HepG2 (cell line): ENCODE results near the gene BCAS3. TPM values are rescaled to one million over a fixed set of nuclear protein-coding genes. Genes with fewer than 3 reads are reported as not detected.

Experiments
- CEBPG ChIP-seq: IDR thresholded peaks from 2 replicates; pipeline ENCODE4 v1.6.1; 2016
- ETV5 ChIP-seq: IDR thresholded peaks from 2 replicates; pipeline ENCODE4 v1.6.1; 2018; ENCODE audit warnings: missing biosample characterization, missing genetic modification reagents, inconsistent platforms, borderline replicate concordance
- FOXC1 ChIP-seq: sonication (generic); formaldehyde crosslinking; IDR thresholded peaks from 2 replicates; pipeline ENCODE4 v1.8.0; 2022; ENCODE audit warnings: mild to moderate bottlenecking, missing genetic modification reagents, borderline replicate concordance
- HDAC2 ChIP-seq: sonication (generic); formaldehyde crosslinking; IDR thresholded peaks from 2 replicates; pipeline ENCODE4 v1.4.0; 2020; ENCODE audit warnings: missing genetic modification reagents
- MED13 ChIP-seq: sonication (generic); formaldehyde crosslinking; IDR thresholded peaks from 2 replicates; pipeline ENCODE4 v1.5.0; 2020; ENCODE audit warnings: missing genetic modification reagents
- MXD1 ChIP-seq: sonication (generic); formaldehyde crosslinking; IDR thresholded peaks from 2 replicates; pipeline ENCODE4 v1.4.0; 2020; ENCODE audit warnings: mild to moderate bottlenecking, missing genetic modification reagents
- PRMT3 ChIP-seq: sonication (generic); formaldehyde crosslinking; IDR thresholded peaks from 2 replicates; pipeline ENCODE4 v1.8.1; 2022; ENCODE audit warnings: low read depth, mild to moderate bottlenecking, moderate library complexity, missing genetic modification reagents, borderline replicate concordance
- SUZ12 ChIP-seq: fragments of 150-350 bp; IDR thresholded peaks from 2 replicates; pipeline ENCODE4 v1.6.1; 2014; ENCODE audit warnings: low read depth, low read length
- TAF1 ChIP-seq: sonication (generic); formaldehyde crosslinking; IDR thresholded peaks from 2 replicates; pipeline ENCODE4 v1.4.0; 2020; ENCODE audit warnings: missing genetic modification reagents
- TCF7L2 ChIP-seq: IDR thresholded peaks from 2 replicates; pipeline ENCODE4 v1.6.1; 2011; ENCODE audit warnings: mild to moderate bottlenecking, low read depth, low read length, moderate library complexity
- TOPORS ChIP-seq: sonication (generic); formaldehyde crosslinking; IDR thresholded peaks from 2 replicates; pipeline ENCODE4 v1.8.0; 2023; ENCODE audit warnings: mild to moderate bottlenecking, missing genetic modification reagents
- ZBTB44 ChIP-seq: sonication (generic); formaldehyde crosslinking; IDR thresholded peaks from 2 replicates; pipeline ENCODE4 v1.4.0; 2020; ENCODE audit warnings: missing genetic modification reagents
- ZFP36L2 ChIP-seq: sonication (generic); formaldehyde crosslinking; IDR thresholded peaks from 2 replicates; pipeline ENCODE4 v1.4.0; 2020; ENCODE audit warnings: missing genetic modification reagents
- ZFP91 ChIP-seq: sonication (generic); formaldehyde crosslinking; IDR thresholded peaks from 2 replicates; pipeline ENCODE4 v1.9.0; 2022; ENCODE audit warnings: missing genetic modification reagents, mild to moderate bottlenecking, borderline replicate concordance
- ZFY ChIP-seq: sonication (generic); formaldehyde crosslinking; IDR thresholded peaks from 2 replicates; pipeline ENCODE4 v1.4.0; 2020; ENCODE audit warnings: missing genetic modification reagents
- ZNF30 ChIP-seq: sonication (generic); formaldehyde crosslinking; IDR thresholded peaks from 2 replicates; pipeline ENCODE4 v1.5.0; 2020; ENCODE audit warnings: mild to moderate bottlenecking, missing genetic modification reagents
- ZNF484 ChIP-seq: sonication (generic); formaldehyde crosslinking; IDR thresholded peaks from 2 replicates; pipeline ENCODE4 v1.5.1; 2020; ENCODE audit warnings: mild to moderate bottlenecking, low read depth, missing genetic modification reagents, borderline replicate concordance
- ZNF724P ChIP-seq: sonication (generic); formaldehyde crosslinking; IDR thresholded peaks from 2 replicates; pipeline ENCODE4 v1.8.0; 2022; ENCODE audit warnings: missing genetic modification reagents, borderline replicate concordance
- ZNF839 ChIP-seq: sonication (generic); formaldehyde crosslinking; IDR thresholded peaks from 2 replicates; pipeline ENCODE4 v1.4.0; 2020; ENCODE audit warnings: missing genetic modification reagents, mild to moderate bottlenecking, borderline replicate concordance
- polyA plus RNA-seq, 8 experiments: library from polyadenylated mRNA; depleted of rRNA in 3 of 8; stranded (reverse) in 7 of 8; unstranded in 1 of 8; fragments of >200 nt; fragmentation: Illumina TruSeq in 4 of 8; extraction: Trizol in 4 of 8; gene quantifications; 2 replicates each; pipeline versions ENCODE4 v1.2.1 to v1.2.3, GENCODE V29; 2011 to 2016; ENCODE audit warnings: low read depth in 4 of 8, missing spikeins in 1 of 8, mixed read lengths in 1 of 8; ENCODE audit not compliant: insufficient read depth in 1 of 8
- total RNA-seq, 5 experiments: library from RNA; depleted of rRNA; stranded (reverse); fragments of >200 nt; fragmentation: Illumina TruSeq; extraction: Trizol; gene quantifications; 2 replicates each; pipeline ENCODE4 v1.2.3, GENCODE V29; 2016; ENCODE audit warnings: low read depth in 1 of 5
- TF ChIP-seq, protein P1 (sequence below): sonication (generic); formaldehyde crosslinking; IDR thresholded peaks from 2 replicates; pipeline ENCODE4 v1.5.0; 2020; ENCODE audit warnings: mild to moderate bottlenecking, missing genetic modification reagents
- TF ChIP-seq, protein P2 (sequence below): IDR thresholded peaks from 2 replicates; pipeline ENCODE4 v1.4.0; 2020; ENCODE audit warnings: mild to moderate bottlenecking, missing genetic modification reagents

The BCAS3 gene
- total and polyA plus RNA-seq, 2 of the 13 experiments (the other 11 are each of a cell fraction or from before 2014, with no cell fraction given), result 10.7 to 11.2 TPM

- 0 out of 2 replicates have a peak, but pooled peaks have one; percentile 26 for TF ChIP-seq HDAC2 (CRISPR knock-in tag)
- TF ChIP-seq ZBTB44 (CRISPR knock-in tag), result no peak
- no peak for TF ChIP-seq MXD1 (CRISPR knock-in tag)
- no peak for TF ChIP-seq ZNF484 (CRISPR knock-in tag)
- no peak for TF ChIP-seq ZFY
- TF ChIP-seq CEBPG, result peak; percentile 40; the same call in 1 of the 2 replicates
- no peak for TF ChIP-seq SUZ12
- TF ChIP-seq ZFP36L2 (CRISPR knock-in tag), result no peak
- TF ChIP-seq, protein P1, sequence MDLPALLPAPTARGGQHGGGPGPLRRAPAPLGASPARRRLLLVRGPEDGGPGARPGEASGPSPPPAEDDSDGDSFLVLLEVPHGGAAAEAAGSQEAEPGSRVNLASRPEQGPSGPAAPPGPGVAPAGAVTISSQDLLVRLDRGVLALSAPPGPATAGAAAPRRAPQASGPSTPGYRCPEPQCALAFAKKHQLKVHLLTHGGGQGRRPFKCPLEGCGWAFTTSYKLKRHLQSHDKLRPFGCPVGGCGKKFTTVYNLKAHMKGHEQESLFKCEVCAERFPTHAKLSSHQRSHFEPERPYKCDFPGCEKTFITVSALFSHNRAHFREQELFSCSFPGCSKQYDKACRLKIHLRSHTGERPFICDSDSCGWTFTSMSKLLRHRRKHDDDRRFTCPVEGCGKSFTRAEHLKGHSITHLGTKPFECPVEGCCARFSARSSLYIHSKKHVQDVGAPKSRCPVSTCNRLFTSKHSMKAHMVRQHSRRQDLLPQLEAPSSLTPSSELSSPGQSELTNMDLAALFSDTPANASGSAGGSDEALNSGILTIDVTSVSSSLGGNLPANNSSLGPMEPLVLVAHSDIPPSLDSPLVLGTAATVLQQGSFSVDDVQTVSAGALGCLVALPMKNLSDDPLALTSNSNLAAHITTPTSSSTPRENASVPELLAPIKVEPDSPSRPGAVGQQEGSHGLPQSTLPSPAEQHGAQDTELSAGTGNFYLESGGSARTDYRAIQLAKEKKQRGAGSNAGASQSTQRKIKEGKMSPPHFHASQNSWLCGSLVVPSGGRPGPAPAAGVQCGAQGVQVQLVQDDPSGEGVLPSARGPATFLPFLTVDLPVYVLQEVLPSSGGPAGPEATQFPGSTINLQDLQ (CRISPR knock-in tag), result no peak
- TF ChIP-seq PRMT3, result no peak
- 0 out of 2 replicates have a peak, but pooled peaks have one; percentile 19 for TF ChIP-seq MED13
- TF ChIP-seq ZNF724P, result 0 out of 2 replicates have a peak, but pooled peaks have one; percentile 32
- no peak for TF ChIP-seq FOXC1 (CRISPR knock-in tag)
- TF ChIP-seq TCF7L2, result no peak
- no peak for TF ChIP-seq ZNF839 (CRISPR knock-in tag)
- TF ChIP-seq ZFP91 (CRISPR knock-in tag), result 0 out of 2 replicates have a peak, but pooled peaks have one; percentile 5
- no peak for TF ChIP-seq TAF1 (CRISPR knock-in tag)
- TF ChIP-seq TOPORS, result no peak
- TF ChIP-seq, protein P2, sequence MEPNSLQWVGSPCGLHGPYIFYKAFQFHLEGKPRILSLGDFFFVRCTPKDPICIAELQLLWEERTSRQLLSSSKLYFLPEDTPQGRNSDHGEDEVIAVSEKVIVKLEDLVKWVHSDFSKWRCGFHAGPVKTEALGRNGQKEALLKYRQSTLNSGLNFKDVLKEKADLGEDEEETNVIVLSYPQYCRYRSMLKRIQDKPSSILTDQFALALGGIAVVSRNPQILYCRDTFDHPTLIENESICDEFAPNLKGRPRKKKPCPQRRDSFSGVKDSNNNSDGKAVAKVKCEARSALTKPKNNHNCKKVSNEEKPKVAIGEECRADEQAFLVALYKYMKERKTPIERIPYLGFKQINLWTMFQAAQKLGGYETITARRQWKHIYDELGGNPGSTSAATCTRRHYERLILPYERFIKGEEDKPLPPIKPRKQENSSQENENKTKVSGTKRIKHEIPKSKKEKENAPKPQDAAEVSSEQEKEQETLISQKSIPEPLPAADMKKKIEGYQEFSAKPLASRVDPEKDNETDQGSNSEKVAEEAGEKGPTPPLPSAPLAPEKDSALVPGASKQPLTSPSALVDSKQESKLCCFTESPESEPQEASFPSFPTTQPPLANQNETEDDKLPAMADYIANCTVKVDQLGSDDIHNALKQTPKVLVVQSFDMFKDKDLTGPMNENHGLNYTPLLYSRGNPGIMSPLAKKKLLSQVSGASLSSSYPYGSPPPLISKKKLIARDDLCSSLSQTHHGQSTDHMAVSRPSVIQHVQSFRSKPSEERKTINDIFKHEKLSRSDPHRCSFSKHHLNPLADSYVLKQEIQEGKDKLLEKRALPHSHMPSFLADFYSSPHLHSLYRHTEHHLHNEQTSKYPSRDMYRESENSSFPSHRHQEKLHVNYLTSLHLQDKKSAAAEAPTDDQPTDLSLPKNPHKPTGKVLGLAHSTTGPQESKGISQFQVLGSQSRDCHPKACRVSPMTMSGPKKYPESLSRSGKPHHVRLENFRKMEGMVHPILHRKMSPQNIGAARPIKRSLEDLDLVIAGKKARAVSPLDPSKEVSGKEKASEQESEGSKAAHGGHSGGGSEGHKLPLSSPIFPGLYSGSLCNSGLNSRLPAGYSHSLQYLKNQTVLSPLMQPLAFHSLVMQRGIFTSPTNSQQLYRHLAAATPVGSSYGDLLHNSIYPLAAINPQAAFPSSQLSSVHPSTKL (CRISPR knock-in tag), result no peak
- TF ChIP-seq ZNF30 (CRISPR knock-in tag), result no peak
- TF ChIP-seq ETV5 (CRISPR knock-in tag), result no peak
These were observed 686.8 kb downstream of the BCAS3 start (continued) for GRCh38 chr17:61364463-61364846.
